Measurements from ENCODE around the gene RPL13A. TPM values are rescaled to one million over a fixed set of nuclear protein-coding genes. Genes with fewer than 3 reads are reported as not detected.

The RPL13A gene
- total RNA-seq, 2 donors from 2014 or later = 1,758 to 2,456 TPM

DNA sequence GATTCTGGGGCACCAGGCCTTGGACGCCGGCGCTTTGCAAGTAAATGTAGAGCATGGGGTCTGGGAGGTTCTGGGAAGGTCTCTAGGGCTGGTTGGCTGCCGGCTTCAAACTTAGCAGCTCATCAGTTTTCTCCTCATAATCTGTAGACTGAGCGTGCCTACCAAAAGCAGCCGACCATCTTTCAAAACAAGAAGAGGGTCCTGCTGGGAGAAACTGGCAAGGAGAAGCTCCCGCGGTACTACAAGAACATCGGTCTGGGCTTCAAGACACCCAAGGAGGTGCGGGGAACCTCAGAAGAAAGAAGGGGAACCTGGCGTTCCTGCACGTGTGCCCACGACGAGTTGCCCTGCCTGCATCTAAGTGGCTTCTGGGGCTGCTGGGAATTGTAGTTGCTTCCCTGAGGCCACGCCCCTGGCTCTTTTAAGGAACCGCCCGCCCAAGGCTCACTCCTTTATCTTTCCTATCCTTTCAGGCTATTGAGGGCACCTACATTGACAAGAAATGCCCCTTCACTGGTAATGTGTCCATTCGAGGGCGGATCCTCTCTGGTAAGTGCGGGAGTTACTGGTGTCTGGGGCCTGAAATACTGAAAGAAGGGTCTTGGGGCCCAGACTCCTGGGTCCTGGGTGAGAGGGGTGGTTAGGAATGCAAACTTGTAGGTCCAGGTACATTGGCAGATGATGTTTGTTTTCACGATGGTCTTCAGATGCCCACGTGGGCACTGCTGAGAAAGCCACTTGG lies 9.8 kb downstream of the RPL13A start:
- WGBS, 2 donors = 12 to 32% methylated on average over 12 to 22 of the region's 22 CpGs

DNA sequence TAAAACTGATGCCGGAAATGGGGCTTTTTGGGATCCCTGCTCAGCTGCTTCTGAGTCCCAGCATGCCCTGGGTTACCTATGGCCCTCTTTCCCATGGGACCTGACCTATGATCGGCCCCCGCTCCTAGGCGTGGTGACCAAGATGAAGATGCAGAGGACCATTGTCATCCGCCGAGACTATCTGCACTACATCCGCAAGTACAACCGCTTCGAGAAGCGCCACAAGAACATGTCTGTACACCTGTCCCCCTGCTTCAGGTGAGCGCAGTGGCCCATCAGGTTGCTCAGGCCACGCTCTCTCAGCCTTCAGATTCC lies 10.3 kb downstream of the RPL13A start:
- Histone ChIP-seq H3K27ac (peak overlapping the region in 1 of 4 donors; percentile 80), H3K36me3 (replicated peaks in 1 of 2; ENCODE audit: insufficient read depth in 1 of 2, low read depth in 2 of 2) (peaks cover 0 to 11% of the 10 kb centered on the region in 2 donors), H3K9me3 (no peaks in the 10 kb centered on the region), H3K4me3 (no peak overlapping the region), H3K27me3 (no peaks in the 10 kb centered on the region), H3K4me1 (peaks cover 41% of the 10 kb centered on the region)
- DNase-seq (no peak), ATAC-seq (no peak)
- 84% methylated on average over 12 of the region's 12 CpGs for WGBS, 2 donors
- no peak for TF ChIP-seq POLR2A (IDR thresholded peaks at IDR 0.05)
- intact Hi-C loops (cut with DNase I) = no loop called here

More for the DNA sequence above, 9.8 kb downstream of the RPL13A start:
- H3K4me1 ChIP-seq = peaks cover 41% of the 10 kb centered on the region
- no peak for TF ChIP-seq POLR2A (IDR thresholded peaks at IDR 0.05)
- TF ChIP-seq, protein P1, sequence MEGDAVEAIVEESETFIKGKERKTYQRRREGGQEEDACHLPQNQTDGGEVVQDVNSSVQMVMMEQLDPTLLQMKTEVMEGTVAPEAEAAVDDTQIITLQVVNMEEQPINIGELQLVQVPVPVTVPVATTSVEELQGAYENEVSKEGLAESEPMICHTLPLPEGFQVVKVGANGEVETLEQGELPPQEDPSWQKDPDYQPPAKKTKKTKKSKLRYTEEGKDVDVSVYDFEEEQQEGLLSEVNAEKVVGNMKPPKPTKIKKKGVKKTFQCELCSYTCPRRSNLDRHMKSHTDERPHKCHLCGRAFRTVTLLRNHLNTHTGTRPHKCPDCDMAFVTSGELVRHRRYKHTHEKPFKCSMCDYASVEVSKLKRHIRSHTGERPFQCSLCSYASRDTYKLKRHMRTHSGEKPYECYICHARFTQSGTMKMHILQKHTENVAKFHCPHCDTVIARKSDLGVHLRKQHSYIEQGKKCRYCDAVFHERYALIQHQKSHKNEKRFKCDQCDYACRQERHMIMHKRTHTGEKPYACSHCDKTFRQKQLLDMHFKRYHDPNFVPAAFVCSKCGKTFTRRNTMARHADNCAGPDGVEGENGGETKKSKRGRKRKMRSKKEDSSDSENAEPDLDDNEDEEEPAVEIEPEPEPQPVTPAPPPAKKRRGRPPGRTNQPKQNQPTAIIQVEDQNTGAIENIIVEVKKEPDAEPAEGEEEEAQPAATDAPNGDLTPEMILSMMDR (IDR thresholded peaks at IDR 0.05) = no peak
- no peaks in the 10 kb centered on the region for H3K9me3 ChIP-seq
- H3K36me3 ChIP-seq (replicated peaks in 1 of 2; ENCODE audit: insufficient read depth in 1 of 2, low read depth in 2 of 2) = peaks cover 0 to 15% of the 10 kb centered on the region in 2 donors
- H3K27ac ChIP-seq = peak overlapping the region; percentile 80 to 96 (median 88)
- DNase-seq = peak in 3 of 4 donors; percentile 61 to 80 (median 68)
- intact Hi-C loops (cut with DNase I) = no loop called here
- H3K27me3 ChIP-seq = no peaks in the 10 kb centered on the region
- peak overlapping the region; percentile 33 to 87 for H3K4me3 ChIP-seq
- ATAC-seq = no peak

DNA sequence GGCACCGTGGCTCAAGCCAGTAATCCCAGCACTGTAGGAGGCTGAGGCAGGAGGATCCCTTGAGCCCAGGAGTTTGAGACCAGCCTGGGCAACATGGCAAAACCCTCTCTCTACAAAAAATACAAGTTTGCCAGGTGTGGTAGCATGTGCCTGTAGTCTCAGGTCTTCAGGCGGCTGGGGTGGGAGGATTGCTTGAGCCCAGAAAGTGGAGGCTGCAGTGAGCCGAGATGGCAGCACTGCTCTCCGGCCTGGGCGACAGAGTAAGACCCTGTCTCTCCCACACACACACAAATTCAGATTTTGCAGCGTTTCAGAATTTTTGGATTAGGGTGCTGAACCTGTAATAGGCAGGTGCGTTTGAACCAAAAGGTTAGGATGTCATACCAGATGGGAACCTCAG lies 11.1 kb downstream of the RPL13A start:
- whole genome bisulfite sequencing, 2 donors = 69 to 77% methylated on average over 7 of the region's 7 CpGs
- Histone ChIP-seq H3K36me3 (replicated peaks in 1 of 2; ENCODE audit: insufficient read depth in 1 of 2, low read depth in 2 of 2) (peaks cover 0 to 11% of the 10 kb centered on the region in 2 donors), H3K4me1 (peaks cover 44% of the 10 kb centered on the region), H3K27me3 (no peaks in the 10 kb centered on the region), H3K4me3 (no peak overlapping the region), H3K9me3 (no peaks in the 10 kb centered on the region), H3K27ac (no peak overlapping the region)
- no peak for ATAC-seq
- intact Hi-C loops (cut with DNase I) = no loop called here
- TF ChIP-seq, protein P1 (IDR thresholded peaks at IDR 0.05) = no peak
- TF ChIP-seq POLR2A (IDR thresholded peaks at IDR 0.05) = no peak
- no peak for DNase-seq

DNA sequence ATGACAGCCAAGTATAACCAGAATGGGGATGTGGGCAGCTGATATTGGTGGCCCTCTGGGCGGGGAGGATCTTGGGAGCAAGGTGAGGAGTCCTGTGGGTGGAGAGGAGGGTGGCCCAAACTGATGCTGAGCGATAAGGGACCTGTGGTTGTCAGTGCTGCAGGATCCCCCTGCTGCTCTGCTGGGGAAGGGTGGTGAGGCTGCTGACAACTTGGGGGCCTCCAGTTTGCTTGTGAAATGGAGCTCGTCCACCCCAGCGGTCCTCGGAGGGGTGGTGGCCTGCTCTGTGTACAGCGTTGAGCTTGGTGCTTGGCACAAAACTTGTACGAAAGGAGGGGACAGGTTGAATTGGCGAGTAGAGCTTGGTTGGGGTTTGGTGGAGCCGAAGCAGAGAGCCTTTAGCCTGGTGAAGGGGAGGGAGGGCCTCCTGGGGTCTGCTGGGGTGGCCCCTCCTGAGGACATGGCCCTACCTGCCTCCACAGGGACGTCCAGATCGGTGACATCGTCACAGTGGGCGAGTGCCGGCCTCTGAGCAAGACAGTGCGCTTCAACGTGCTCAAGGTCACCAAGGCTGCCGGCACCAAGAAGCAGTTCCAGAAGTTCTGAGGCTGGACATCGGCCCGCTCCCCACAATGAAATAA lies 11.7 kb downstream of the RPL13A start:
- H3K4me3 ChIP-seq = no peak overlapping the region
- DNase-seq = no peak
- 62 to 84% methylated on average over 11 to 19 of the region's 19 CpGs for WGBS, 2 donors
- no peaks in the 10 kb centered on the region for H3K27me3 ChIP-seq
- H3K27ac ChIP-seq = no peak overlapping the region
- intact Hi-C loops (cut with DNase I) = no loop called here
- no peak for ATAC-seq
- TF ChIP-seq, protein P1 (IDR thresholded peaks at IDR 0.05) = no peak
- TF ChIP-seq POLR2A (IDR thresholded peaks at IDR 0.05) = no peak
- H3K9me3 ChIP-seq = no peaks in the 10 kb centered on the region
- H3K4me1 ChIP-seq = peaks cover 44% of the 10 kb centered on the region
- peaks cover 0 to 11% of the 10 kb centered on the region in 2 donors for H3K36me3 ChIP-seq (replicated peaks in 1 of 2; ENCODE audit: insufficient read depth in 1 of 2, low read depth in 2 of 2)

DNA sequence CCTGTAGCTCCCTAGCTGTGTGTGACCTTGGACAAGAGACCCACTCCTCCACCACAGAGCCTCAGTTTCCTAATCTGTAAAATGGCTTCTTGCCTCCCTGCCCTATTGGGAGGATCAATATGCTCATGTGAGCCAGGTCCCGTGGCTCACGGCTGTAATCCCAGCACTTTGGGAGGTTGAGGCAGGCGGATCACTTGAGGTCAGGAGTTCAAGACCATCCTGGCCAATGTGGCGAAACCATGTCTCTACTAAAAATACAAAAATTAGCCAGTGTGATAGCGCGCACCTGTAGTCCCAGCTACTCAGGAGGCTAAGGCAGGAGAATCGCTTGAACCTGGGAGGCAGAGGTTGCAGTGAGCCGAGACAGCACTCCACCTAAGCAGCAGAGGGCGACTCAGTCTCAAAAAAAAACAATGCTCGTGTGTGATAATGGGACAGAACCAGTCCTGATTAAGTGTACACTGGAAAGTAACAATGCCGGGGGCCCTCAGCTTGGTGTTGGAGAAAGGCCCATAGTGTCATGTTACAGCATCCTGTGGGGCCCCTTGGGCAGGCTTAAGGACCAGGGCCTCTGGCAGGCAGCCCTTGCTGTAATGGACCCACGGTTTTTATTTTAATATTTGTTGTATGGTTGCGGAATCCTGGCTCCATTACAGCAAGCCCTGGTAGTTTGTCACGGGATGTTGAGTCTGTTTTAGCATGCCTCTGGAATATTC lies 15.6 kb downstream of the RPL13A start:
- Histone ChIP-seq H3K36me3 (replicated peaks in 1 of 2; ENCODE audit: insufficient read depth in 1 of 2, low read depth in 2 of 2) (peaks cover 0 to 7% of the 10 kb centered on the region in 2 donors), H3K4me1 (peaks cover 27% of the 10 kb centered on the region), H3K27me3 (no peaks in the 10 kb centered on the region), H3K9me3 (no peaks in the 10 kb centered on the region), H3K4me3 (no peak overlapping the region), H3K27ac (no peak overlapping the region)
- intact Hi-C loops (cut with DNase I) = no loop called here
- 33 to 42% methylated on average over 14 of the region's 14 CpGs for WGBS, 2 donors
- DNase-seq (peak in 3 of 4 donors; percentile 58 to 65 (median 61)), ATAC-seq (peak; percentile 74)
- TF ChIP-seq POLR2A (IDR thresholded peaks at IDR 0.05) = no peak
- TF ChIP-seq, protein P1 (IDR thresholded peaks at IDR 0.05) = peak; percentile 33 to 87 (median 81)

All from body of pancreas (tissue), 4 donors.